H1 (cell line): ENCODE results near the gene POTEI. TPM values are rescaled to one million over a fixed set of nuclear protein-coding genes. Genes with fewer than 3 reads are reported as not detected.
A peak's percentile ranks its signal among the peaks of the same experiment; 100 is the strongest.
"Not testable (repeated sequence)": the region's sequence is repeated elsewhere in the genome, so short reads cannot be mapped to it uniquely, and the experiment has no call there.

Source experiments
- CTCF ChIA-PET: fragments of 300-600 bp; sonication (Branson Sonifier 250); formaldehyde crosslinking; loops from one replicate; lab custom pipeline; 2021; ENCODE audit not compliant: partially characterized antibody; lab: Charles Lee
- POLR2A ChIA-PET: fragments of 300-600 bp; sonication (Branson Sonifier 250); formaldehyde crosslinking; loops from one replicate; lab custom pipeline; 2021; ENCODE audit warnings: inconsistent platforms; ENCODE audit not compliant: partially characterized antibody; lab: Charles Lee
- DNase-seq, 2 experiments: peaks; one replicate each; pipeline versions ENCODE4 v3.0.0 to v3.0.0-alpha.2; 2010 to 2022; ENCODE audit warnings: low spot score in 2 of 2, low read depth in 1 of 2, mixed read lengths in 1 of 2
- FAIRE-seq: peaks from 2 replicates; lab custom pipeline; 2011; peaks lifted over from hg19 to GRCh38; lab: Jason Lieb, UNC
- H2AFZ ChIP-seq: 2 replicates; pipeline ENCODE4 v1.8.1; 2012; ENCODE audit warnings: low read length, inconsistent platforms
- H2AK5ac ChIP-seq: 2 replicates; pipeline ENCODE4 v1.6.1; 2013; ENCODE audit warnings: low read depth, low read length
- H2BK120ac ChIP-seq: replicated peaks from 2 replicates; pipeline ENCODE3; 2013; ENCODE audit warnings: low read depth, low read length, inconsistent platforms
- H2BK12ac ChIP-seq: 2 replicates; pipeline ENCODE4 v1.6.1; 2013; ENCODE audit warnings: low read depth, low read length
- H2BK15ac ChIP-seq: 2 replicates; pipeline ENCODE4 v1.6.1; 2013; ENCODE audit warnings: low read length
- H2BK20ac ChIP-seq: 2 replicates; pipeline ENCODE4 v1.6.1; 2013; ENCODE audit warnings: low read length
- H2BK5ac ChIP-seq: 2 replicates; pipeline ENCODE4 v1.6.1; 2013; ENCODE audit warnings: low read depth, low read length
- H3K14ac ChIP-seq: 2 replicates; pipeline ENCODE4 v1.6.1; 2013; ENCODE audit warnings: inconsistent platforms; ENCODE audit not compliant: insufficient read length
- H3K18ac ChIP-seq: 2 replicates; pipeline ENCODE4 v1.6.1; 2013; ENCODE audit warnings: low read length; ENCODE audit errors: extremely low read depth
- H3K23ac ChIP-seq: 2 replicates; pipeline ENCODE4 v1.6.1; 2013; ENCODE audit warnings: inconsistent platforms; ENCODE audit not compliant: insufficient read length
- H3K23me2 ChIP-seq: 2 replicates; pipeline ENCODE4 v1.6.1; 2013; ENCODE audit warnings: low read depth, low read length
- H3K27ac ChIP-seq: 2 replicates; pipeline ENCODE4 v1.6.1; 2011; ENCODE audit warnings: low read depth, low read length, inconsistent platforms
- H3K27me3 ChIP-seq, 4 experiments: replicated peaks in 1 of 4; 1 replicate in 1 of 4; 2 replicates in 3 of 4; pipeline versions ENCODE4 v1.6.1 to v1.8.1; 2011 to 2013; ENCODE audit warnings: low read length in 3 of 4, mild to moderate bottlenecking in 3 of 4, inconsistent platforms in 2 of 4, mixed read lengths in 2 of 4, moderate library complexity in 1 of 4; ENCODE audit not compliant: control insufficient read depth in 3 of 4, insufficient read depth in 3 of 4; ENCODE audit errors: extremely low read depth in 1 of 4
- H3K36me3 ChIP-seq, 4 experiments: 2 replicates each; pipeline versions ENCODE4 v1.6.1 to v1.8.1; 2011 to 2013; ENCODE audit warnings: mild to moderate bottlenecking in 4 of 4, low read length in 3 of 4, moderate library complexity in 2 of 4, control low read depth in 1 of 4, inconsistent platforms in 1 of 4; ENCODE audit not compliant: insufficient read depth in 4 of 4, control insufficient read depth in 2 of 4
- H3K4ac ChIP-seq: replicated peaks from 2 replicates; pipeline ENCODE3; 2013; ENCODE audit warnings: low read length, low read depth, mixed read lengths, inconsistent platforms; ENCODE audit not compliant: insufficient read length
- H3K4me1 ChIP-seq, 4 experiments: replicated peaks in 1 of 4; 1 replicate in 1 of 4; 2 replicates in 3 of 4; pipeline versions ENCODE4 v1.6.1 to v1.8.1; 2011 to 2013; ENCODE audit warnings: low read length in 3 of 4, inconsistent platforms in 2 of 4, mixed read lengths in 1 of 4; ENCODE audit not compliant: insufficient read depth in 4 of 4, control insufficient read depth in 3 of 4
- H3K4me2 ChIP-seq, 2 experiments: 2 replicates each; pipeline versions ENCODE4 v1.6.1 to v1.8.1; 2011 to 2013; ENCODE audit warnings: low read depth in 2 of 2, low read length in 2 of 2, control low read depth in 1 of 2, inconsistent platforms in 1 of 2, mild to moderate bottlenecking in 1 of 2; ENCODE audit not compliant: insufficient read depth in 1 of 2
- H3K4me3 ChIP-seq, 4 experiments: fragments of 200-600, 300-600 bp in 1 of 4; sonication (generic), shearing (Covaris generic), sonication (Bioruptor Twin) in 1 of 4; 2 replicates each; pipeline versions ENCODE4 v1.5.1 to v1.8.1; 2011 to 2016; ENCODE audit warnings: low read length in 4 of 4, low read depth in 3 of 4, control low read depth in 2 of 4, inconsistent platforms in 2 of 4, mild to moderate bottlenecking in 2 of 4, mixed read lengths in 1 of 4, moderate library complexity in 1 of 4; ENCODE audit not compliant: insufficient read depth in 2 of 4; ENCODE audit errors: extremely low read depth in 1 of 4
- H3K56ac ChIP-seq: replicated peaks from 2 replicates; pipeline ENCODE3; 2013; ENCODE audit warnings: low read depth, mild to moderate bottlenecking, mixed read lengths, low read length, inconsistent platforms; ENCODE audit not compliant: insufficient read length
- H3K79me1 ChIP-seq: 2 replicates; pipeline ENCODE4 v1.6.1; 2013; ENCODE audit warnings: low read depth, low read length, control low read depth
- H3K79me2 ChIP-seq, 2 experiments: 2 replicates each; pipeline versions ENCODE4 v1.6.1 to v1.8.1; 2012 to 2013; ENCODE audit warnings: low read length in 2 of 2, mild to moderate bottlenecking in 2 of 2, inconsistent platforms in 1 of 2; ENCODE audit not compliant: insufficient read depth in 2 of 2, control insufficient read depth in 1 of 2
- H3K9ac ChIP-seq, 4 experiments: replicated peaks in 1 of 4; 1 replicate in 1 of 4; 2 replicates in 3 of 4; pipeline versions ENCODE4 v1.6.1 to v1.8.1; 2011 to 2013; ENCODE audit warnings: low read depth in 3 of 4, low read length in 3 of 4, control low read depth in 2 of 4, mild to moderate bottlenecking in 2 of 4, moderate library complexity in 2 of 4, inconsistent platforms in 1 of 4; ENCODE audit errors: extremely low read depth in 1 of 4
- H3K9me3 ChIP-seq, 2 experiments: 2 replicates each; pipeline versions ENCODE4 v1.6.1 to v1.8.1; 2012 to 2013; ENCODE audit warnings: mild to moderate bottlenecking in 2 of 2, moderate library complexity in 2 of 2, control low read depth in 1 of 2, inconsistent platforms in 1 of 2, low read depth in 1 of 2, low read length in 1 of 2, mixed read lengths in 1 of 2; ENCODE audit not compliant: insufficient read depth in 2 of 2
- H4K20me1 ChIP-seq, 2 experiments: replicated peaks in 1 of 2; 2 replicates each; pipeline versions ENCODE3 to v1.8.1; 2011 to 2013; ENCODE audit warnings: inconsistent platforms in 2 of 2, low read length in 2 of 2, mild to moderate bottlenecking in 1 of 2; ENCODE audit not compliant: insufficient read depth in 2 of 2, control insufficient read depth in 1 of 2
- H4K5ac ChIP-seq: 2 replicates; pipeline ENCODE4 v1.6.1; 2013; ENCODE audit warnings: low read length, low read depth, mixed read lengths, inconsistent platforms; ENCODE audit not compliant: insufficient read length
- H4K8ac ChIP-seq: 2 replicates; pipeline ENCODE4 v1.8.0; 2013; ENCODE audit warnings: mild to moderate bottlenecking, moderate library complexity, low read length, inconsistent platforms; ENCODE audit not compliant: insufficient read depth; ENCODE audit errors: extremely low read depth
- H4K91ac ChIP-seq: replicated peaks from 2 replicates; pipeline ENCODE3; 2013; ENCODE audit warnings: low read length, mixed read lengths, inconsistent platforms; ENCODE audit not compliant: insufficient read length
- RAD21 ChIP-seq, 2 experiments: IDR thresholded peaks in 1 of 2; conservative IDR thresholded peaks in 1 of 2; 2 replicates each; pipeline ENCODE4 v1.6.1; 2011; ENCODE audit warnings: low read depth in 2 of 2, low read length in 2 of 2, improper control_type of control experiment in 1 of 2, inconsistent platforms in 1 of 2, mild to moderate bottlenecking in 1 of 2, moderate library complexity in 1 of 2
- WGBS, 2 experiments: shearing (Covaris generic) in 1 of 2; methylation state at CpG; one replicate each; pipeline versions ENCODE4 v1.1.6 to v1.1.7; 2013 to 2015; ENCODE audit warnings: low lambda C conversion rate in 2 of 2, mixed read lengths in 2 of 2, inconsistent platforms in 1 of 2, low coverage in 1 of 2, missing lambda C conversion rate in 1 of 2; ENCODE audit not compliant: insufficient replicate concordance in 2 of 2, insufficient coverage in 1 of 2, insufficient read length in 1 of 2; ENCODE audit errors: extremely low coverage in 1 of 2, missing lambda C conversion rate in 1 of 2; 5-methylcytosine and 5-hydroxymethylcytosine counted together
- polyA plus RNA-seq, 7 experiments: library from polyadenylated mRNA; depleted of rRNA in 3 of 7; stranded (reverse) in 5 of 7; unstranded in 2 of 7; fragments of >200 nt in 5 of 7; fragments of 200-250 nt in 2 of 7; gene quantifications; 1 replicate in 5 of 7; 2 replicates in 1 of 7; 4 replicates in 1 of 7; pipeline versions ENCODE4 v1.2.1 to v1.2.3, GENCODE V29; 2011 to 2013; ENCODE audit warnings: missing spikeins in 2 of 7, mixed read lengths in 2 of 7
- total RNA-seq: library from RNA; stranded (reverse); fragmentation: NEBNext Ultra II Directional; extraction: Animal tissue kit (Norgen Biotek cat#: 25700); gene quantifications from 2 replicates; pipeline ENCODE4 v1.2.1, GENCODE V29; 2021
- TF ChIP-seq, protein P1 (sequence below), 3 experiments: IDR thresholded peaks; 1 replicate in 2 of 3; 2 replicates in 1 of 3; pipeline versions ENCODE4 v1.5.1 to v1.6.1; 2011; ENCODE audit warnings: low read length in 3 of 3, mild to moderate bottlenecking in 3 of 3, inconsistent platforms in 2 of 3, low read depth in 1 of 3, moderate library complexity in 1 of 3; ENCODE audit not compliant: insufficient read depth in 1 of 3; ENCODE audit errors: control extremely low read depth in 1 of 3

The POTEI gene
- total and polyA plus RNA-seq, 2 of the 8 experiments (the other 6 are each of a cell fraction or from before 2014, with no cell fraction given) = 0.20 TPM

GRCh38 chr2:130454712-130455083 is 54.4 kb downstream of the POTEI start:
- DNase-seq, H3K79me2 ChIP-seq, H3K56ac ChIP-seq, H4K20me1 ChIP-seq, H3K27me3 ChIP-seq, FAIRE-seq, H3K14ac ChIP-seq, H3K9me3 ChIP-seq, H2BK15ac ChIP-seq, H4K8ac ChIP-seq, H3K4me2 ChIP-seq, H3K27ac ChIP-seq, H3K36me3 ChIP-seq, H4K91ac ChIP-seq, H3K79me1 ChIP-seq, H3K23me2 ChIP-seq, H2AK5ac ChIP-seq, H2AFZ ChIP-seq, H3K4me3 ChIP-seq, H2BK5ac ChIP-seq, H4K5ac ChIP-seq, H3K18ac ChIP-seq, H3K9ac ChIP-seq, H2BK20ac ChIP-seq: not testable (repeated sequence)
- TF ChIP-seq RAD21 (IDR thresholded peaks at IDR 0.05 in 1 of 2, conservative IDR thresholded peaks at IDR 0.05 in 1 of 2; ENCODE audit: low read depth in 2 of 2, low read length in 2 of 2) = 0 out of 4 replicates have a peak, but pooled peaks of 1 of the 2 experiments have one; percentile 9
- TF ChIP-seq, protein P1, sequence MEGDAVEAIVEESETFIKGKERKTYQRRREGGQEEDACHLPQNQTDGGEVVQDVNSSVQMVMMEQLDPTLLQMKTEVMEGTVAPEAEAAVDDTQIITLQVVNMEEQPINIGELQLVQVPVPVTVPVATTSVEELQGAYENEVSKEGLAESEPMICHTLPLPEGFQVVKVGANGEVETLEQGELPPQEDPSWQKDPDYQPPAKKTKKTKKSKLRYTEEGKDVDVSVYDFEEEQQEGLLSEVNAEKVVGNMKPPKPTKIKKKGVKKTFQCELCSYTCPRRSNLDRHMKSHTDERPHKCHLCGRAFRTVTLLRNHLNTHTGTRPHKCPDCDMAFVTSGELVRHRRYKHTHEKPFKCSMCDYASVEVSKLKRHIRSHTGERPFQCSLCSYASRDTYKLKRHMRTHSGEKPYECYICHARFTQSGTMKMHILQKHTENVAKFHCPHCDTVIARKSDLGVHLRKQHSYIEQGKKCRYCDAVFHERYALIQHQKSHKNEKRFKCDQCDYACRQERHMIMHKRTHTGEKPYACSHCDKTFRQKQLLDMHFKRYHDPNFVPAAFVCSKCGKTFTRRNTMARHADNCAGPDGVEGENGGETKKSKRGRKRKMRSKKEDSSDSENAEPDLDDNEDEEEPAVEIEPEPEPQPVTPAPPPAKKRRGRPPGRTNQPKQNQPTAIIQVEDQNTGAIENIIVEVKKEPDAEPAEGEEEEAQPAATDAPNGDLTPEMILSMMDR (IDR thresholded peaks at IDR 0.05; ENCODE audit: control extremely low read depth in 1 of 3, insufficient read depth in 1 of 3, low read depth in 1 of 3, low read length in 3 of 3) = peak in 2 of 3 experiments; percentile 14 to 28; a peak in 3 of 4 replicates
- TF ChIP-seq, all 59 proteins: peak for 2; not testable (repeated sequence) for 57
- H2BK120ac ChIP-seq, H3K23ac ChIP-seq, H2BK12ac ChIP-seq, POLR2A ChIA-PET, CTCF ChIA-PET, H3K4ac ChIP-seq, H3K4me1 ChIP-seq: not testable (repeated sequence)
- 95% methylated on average over 6 of the region's 6 CpGs; no CpG with 5 or more reads in 1 of the 2 experiments for WGBS, 2 experiments
